ENCODE data around the gene RTP4. TPM values are rescaled to one million over a fixed set of nuclear protein-coding genes. Genes with fewer than 3 reads are reported as not detected.

The RTP4 gene
- total RNA-seq, 1 donor, result 4.0 TPM

DNA sequence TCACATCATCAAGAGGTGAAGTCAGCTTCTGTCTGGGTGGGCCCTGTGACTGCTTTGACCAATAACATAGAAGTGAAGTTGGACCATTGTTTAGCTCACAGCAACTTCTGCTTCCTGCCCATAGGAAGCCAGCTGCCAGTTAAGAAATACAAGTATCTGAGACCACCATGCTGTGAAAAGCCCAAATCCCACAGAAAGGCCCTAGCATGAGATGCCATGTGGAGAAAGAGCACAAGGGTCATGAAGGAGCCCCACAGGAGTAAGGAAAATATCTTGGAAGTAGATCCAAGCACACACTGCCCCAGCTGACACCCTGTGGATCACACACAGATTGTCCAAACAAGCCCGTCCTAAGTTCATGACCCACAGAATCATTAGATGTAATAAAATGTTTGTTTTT lies 28.5 kb downstream of the RTP4 start:
- Histone ChIP-seq H3K9me3 (ENCODE audit: low read depth, low read length) (no peaks in the 10 kb centered on the region), H3K36me3 (ENCODE audit: insufficient read depth, low read length) (no peaks in the 10 kb centered on the region), H3K4me2 (ENCODE audit: insufficient read depth, low read length) (no peak overlapping the region), H3K4me1 (ENCODE audit: insufficient read depth, low read length) (no peaks in the 10 kb centered on the region), H3K79me2 (ENCODE audit: insufficient read depth, low read length) (no peaks in the 10 kb centered on the region), H3K27me3 (ENCODE audit: insufficient read depth, low read length) (peaks cover 5% of the 10 kb centered on the region), H2AFZ (ENCODE audit: low read length) (no peak overlapping the region), H3K4me3 (ENCODE audit: insufficient read depth, low read length) (no peak overlapping the region), H3K27ac (ENCODE audit: low read depth, low read length) (no peak overlapping the region), H4K20me1 (ENCODE audit: insufficient read depth, low read length) (no peaks in the 10 kb centered on the region)
- DNase-seq (ENCODE audit: insufficient read length, low spot score, missing footprints), result no peak
- TF ChIP-seq, protein P1, sequence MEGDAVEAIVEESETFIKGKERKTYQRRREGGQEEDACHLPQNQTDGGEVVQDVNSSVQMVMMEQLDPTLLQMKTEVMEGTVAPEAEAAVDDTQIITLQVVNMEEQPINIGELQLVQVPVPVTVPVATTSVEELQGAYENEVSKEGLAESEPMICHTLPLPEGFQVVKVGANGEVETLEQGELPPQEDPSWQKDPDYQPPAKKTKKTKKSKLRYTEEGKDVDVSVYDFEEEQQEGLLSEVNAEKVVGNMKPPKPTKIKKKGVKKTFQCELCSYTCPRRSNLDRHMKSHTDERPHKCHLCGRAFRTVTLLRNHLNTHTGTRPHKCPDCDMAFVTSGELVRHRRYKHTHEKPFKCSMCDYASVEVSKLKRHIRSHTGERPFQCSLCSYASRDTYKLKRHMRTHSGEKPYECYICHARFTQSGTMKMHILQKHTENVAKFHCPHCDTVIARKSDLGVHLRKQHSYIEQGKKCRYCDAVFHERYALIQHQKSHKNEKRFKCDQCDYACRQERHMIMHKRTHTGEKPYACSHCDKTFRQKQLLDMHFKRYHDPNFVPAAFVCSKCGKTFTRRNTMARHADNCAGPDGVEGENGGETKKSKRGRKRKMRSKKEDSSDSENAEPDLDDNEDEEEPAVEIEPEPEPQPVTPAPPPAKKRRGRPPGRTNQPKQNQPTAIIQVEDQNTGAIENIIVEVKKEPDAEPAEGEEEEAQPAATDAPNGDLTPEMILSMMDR (IDR thresholded peaks at IDR 0.05; ENCODE audit: extremely low read depth, low read depth, low read length), result no peak

DNA sequence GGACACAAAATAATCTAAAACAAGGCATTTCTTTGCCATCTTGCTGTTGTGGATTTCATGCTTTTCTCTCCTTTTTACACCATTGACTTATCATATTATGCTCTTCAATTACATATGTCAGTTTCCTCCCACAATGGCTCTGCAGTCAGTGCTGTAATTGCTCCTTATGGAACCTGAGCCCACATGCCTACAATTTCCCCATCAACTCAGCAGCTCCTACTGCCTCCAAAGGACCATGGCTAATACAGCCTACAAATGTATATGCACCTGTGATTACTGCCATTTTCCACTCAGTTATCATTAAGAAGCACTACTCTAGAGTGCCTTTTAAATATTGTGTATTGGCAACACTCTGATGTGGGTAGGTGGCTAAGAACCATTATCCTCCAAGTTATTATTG lies 30.8 kb downstream of the RTP4 start:
- Histone ChIP-seq H3K36me3 (ENCODE audit: insufficient read depth, low read length) (no peaks in the 10 kb centered on the region), H2AFZ (ENCODE audit: low read length) (no peak overlapping the region), H3K79me2 (ENCODE audit: insufficient read depth, low read length) (no peaks in the 10 kb centered on the region), H3K4me1 (ENCODE audit: insufficient read depth, low read length) (peaks cover 8% of the 10 kb centered on the region), H3K4me3 (ENCODE audit: insufficient read depth, low read length) (no peak overlapping the region), H3K27ac (ENCODE audit: low read depth, low read length) (no peak overlapping the region), H3K27me3 (ENCODE audit: insufficient read depth, low read length) (peaks cover 5% of the 10 kb centered on the region), H4K20me1 (ENCODE audit: insufficient read depth, low read length) (no peaks in the 10 kb centered on the region), H3K4me2 (ENCODE audit: insufficient read depth, low read length) (no peak overlapping the region), H3K9me3 (ENCODE audit: low read depth, low read length) (no peaks in the 10 kb centered on the region)
- TF ChIP-seq, protein P1 (IDR thresholded peaks at IDR 0.05; ENCODE audit: extremely low read depth, low read depth, low read length), result no peak
- DNase-seq (ENCODE audit: insufficient read length, low spot score, missing footprints), result no peak

DNA sequence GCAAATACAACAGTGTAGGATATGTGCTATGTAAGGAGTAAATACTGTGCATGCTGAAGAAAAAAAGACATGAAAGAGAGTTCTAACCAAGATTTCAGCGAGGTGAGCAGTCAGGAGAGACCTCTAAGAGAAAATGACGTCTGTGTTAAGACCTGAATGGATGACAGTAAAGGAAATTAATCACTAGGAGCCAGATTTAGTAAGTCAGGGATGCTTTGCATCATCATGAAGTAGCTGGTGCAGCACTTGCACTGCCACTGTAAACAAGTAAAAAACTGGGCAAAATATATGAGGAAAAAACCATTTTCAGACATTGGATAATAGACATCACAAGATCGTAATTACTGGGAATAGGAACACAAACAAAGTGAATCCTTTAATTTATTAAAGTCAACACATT lies 32.6 kb downstream of the RTP4 start:
- H3K4me2 ChIP-seq (ENCODE audit: insufficient read depth, low read length), result no peak overlapping the region
- no peak overlapping the region for H3K27ac ChIP-seq (ENCODE audit: low read depth, low read length)
- no peaks in the 10 kb centered on the region for H4K20me1 ChIP-seq (ENCODE audit: insufficient read depth, low read length)
- no peaks in the 10 kb centered on the region for H3K36me3 ChIP-seq (ENCODE audit: insufficient read depth, low read length)
- TF ChIP-seq, protein P1 (IDR thresholded peaks at IDR 0.05; ENCODE audit: extremely low read depth, low read depth, low read length), result no peak
- no peak for DNase-seq (ENCODE audit: insufficient read length, low spot score, missing footprints)
- H3K4me3 ChIP-seq (ENCODE audit: insufficient read depth, low read length), result no peak overlapping the region
- peaks cover 14% of the 10 kb centered on the region for H3K4me1 ChIP-seq (ENCODE audit: insufficient read depth, low read length)
- H3K27me3 ChIP-seq (ENCODE audit: insufficient read depth, low read length), result peaks cover 5% of the 10 kb centered on the region
- H3K79me2 ChIP-seq (ENCODE audit: insufficient read depth, low read length), result no peaks in the 10 kb centered on the region
- H3K9me3 ChIP-seq (ENCODE audit: low read depth, low read length), result no peaks in the 10 kb centered on the region
- no peak overlapping the region for H2AFZ ChIP-seq (ENCODE audit: low read length)

DNA sequence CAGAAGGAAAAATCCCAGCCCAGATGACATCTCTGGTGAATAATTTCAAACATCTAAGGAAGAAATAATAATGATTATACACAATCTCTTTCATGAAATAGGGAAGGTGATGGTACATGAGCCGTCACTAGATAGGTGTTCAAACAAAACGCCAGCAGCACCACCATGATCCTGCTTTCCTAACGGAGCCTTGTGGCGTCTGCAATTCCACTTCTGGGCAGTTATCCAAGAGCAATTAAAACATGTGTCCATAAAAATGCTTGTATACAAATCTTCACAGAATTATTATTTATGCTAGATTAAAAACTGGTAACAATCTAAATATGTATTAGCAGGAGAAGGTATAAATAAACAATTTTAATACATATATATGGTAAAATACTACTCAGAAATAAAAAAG lies 33.7 kb downstream of the RTP4 start:
- TF ChIP-seq, protein P1 (IDR thresholded peaks at IDR 0.05; ENCODE audit: extremely low read depth, low read depth, low read length), result no peak
- H2AFZ ChIP-seq (ENCODE audit: low read length), result no peak overlapping the region
- no peak overlapping the region for H3K4me3 ChIP-seq (ENCODE audit: insufficient read depth, low read length)
- peaks cover 5% of the 10 kb centered on the region for H3K27me3 ChIP-seq (ENCODE audit: insufficient read depth, low read length)
- no peaks in the 10 kb centered on the region for H4K20me1 ChIP-seq (ENCODE audit: insufficient read depth, low read length)
- H3K79me2 ChIP-seq (ENCODE audit: insufficient read depth, low read length), result no peaks in the 10 kb centered on the region
- no peak overlapping the region for H3K4me2 ChIP-seq (ENCODE audit: insufficient read depth, low read length)
- peaks cover 14% of the 10 kb centered on the region for H3K4me1 ChIP-seq (ENCODE audit: insufficient read depth, low read length)
- H3K36me3 ChIP-seq (ENCODE audit: insufficient read depth, low read length), result no peaks in the 10 kb centered on the region
- no peak for DNase-seq (ENCODE audit: insufficient read length, low spot score, missing footprints)
- no peak overlapping the region for H3K27ac ChIP-seq (ENCODE audit: low read depth, low read length)
- H3K9me3 ChIP-seq (ENCODE audit: low read depth, low read length), result no peaks in the 10 kb centered on the region
